Endothelial cell of umbilical vein (primary cell): Measurements from ENCODE around the gene RARS1. TPM values are rescaled to one million over a fixed set of nuclear protein-coding genes. Genes with fewer than 3 reads are reported as not detected.

Experiments used
- BruUV-seq: library from RNA; stranded (reverse); fragments of 400-500 nt; replicated peaks from 2 replicates; lab custom pipeline; 2021; lab: Mats Ljungman, UMichigan
- CTCF ChIA-PET: fragments of 300-600, 350-600 bp; sonication (Branson Sonifier 250); formaldehyde crosslinking; loops from one replicate; lab custom pipeline; 2021; ENCODE audit warnings: antibody characterized with exemption, inconsistent platforms; lab: Charles Lee
- POLR2A ChIA-PET: fragments of 300-600, 350-600 bp; sonication (Branson Sonifier 250); formaldehyde crosslinking; loops from one replicate; lab custom pipeline; 2021; ENCODE audit warnings: antibody characterized with exemption, inconsistent platforms; lab: Charles Lee
- DNase-seq: peaks from one replicate; pipeline ENCODE4 v3.0.0-alpha.2; 2011; ENCODE audit warnings: low read depth, low spot score
- FAIRE-seq: peaks from 2 replicates; lab custom pipeline; 2011; peaks lifted over from hg19 to GRCh38; lab: Jason Lieb, UNC
- H2AFZ ChIP-seq: 2 replicates; pipeline ENCODE4 v1.6.0; 2012; ENCODE audit warnings: low read depth, low read length, control low read depth, inconsistent platforms
- H3K27ac ChIP-seq: 2 replicates; pipeline ENCODE4 v1.5.1; 2011; ENCODE audit warnings: low read depth, mild to moderate bottlenecking, control low read depth, low read length, moderate library complexity; ENCODE audit not compliant: insufficient read depth
- H3K27me3 ChIP-seq, 2 experiments: 2 replicates each; pipeline versions ENCODE4 v1.6.0 to v1.6.1; 2011; ENCODE audit warnings: low read length in 2 of 2, mixed read lengths in 1 of 2; ENCODE audit not compliant: control insufficient read depth in 2 of 2, insufficient read depth in 2 of 2
- H3K36me3 ChIP-seq, 2 experiments: 2 replicates in 1 of 2; 3 replicates in 1 of 2; pipeline ENCODE4 v1.5.1; 2011; ENCODE audit warnings: low read length in 2 of 2, mild to moderate bottlenecking in 1 of 2, moderate library complexity in 1 of 2; ENCODE audit not compliant: control insufficient read depth in 2 of 2, insufficient read depth in 2 of 2; ENCODE audit errors: extremely low read depth in 1 of 2
- H3K4me1 ChIP-seq: 3 replicates; pipeline ENCODE4 v1.5.1; 2011; ENCODE audit warnings: mild to moderate bottlenecking, low read length; ENCODE audit not compliant: control insufficient read depth, insufficient read depth; ENCODE audit errors: extremely low read depth
- H3K4me2 ChIP-seq: 2 replicates; pipeline ENCODE4 v1.6.1; 2011; ENCODE audit warnings: low read length, control low read depth, mixed read lengths; ENCODE audit not compliant: insufficient read depth
- H3K4me3 ChIP-seq, 3 experiments: fragments of 200-600 bp in 1 of 3; sonication (generic), shearing (Covaris generic) in 1 of 3; replicated peaks in 1 of 3; 2 replicates each; pipeline ENCODE4 v1.5.1; 2011 to 2016; ENCODE audit warnings: control low read depth in 3 of 3, low read length in 3 of 3, mild to moderate bottlenecking in 2 of 3, inconsistent platforms in 1 of 3, low read depth in 1 of 3, moderate library complexity in 1 of 3; ENCODE audit not compliant: insufficient read depth in 1 of 3
- H3K79me2 ChIP-seq: 2 replicates; pipeline ENCODE4 v1.6.0; 2012; ENCODE audit warnings: low read length, inconsistent platforms; ENCODE audit not compliant: control insufficient read depth, insufficient read depth
- H3K9ac ChIP-seq: replicated peaks from 2 replicates; pipeline ENCODE3; 2011; ENCODE audit warnings: low read length, control low read depth; ENCODE audit not compliant: insufficient read depth; ENCODE audit errors: extremely low read depth
- H3K9me1 ChIP-seq: replicated peaks from 3 replicates; pipeline ENCODE4 v1.6.0; 2011; ENCODE audit warnings: mild to moderate bottlenecking, low read length; ENCODE audit not compliant: control insufficient read depth, insufficient read depth; ENCODE audit errors: extremely low read depth
- H3K9me3 ChIP-seq: replicated peaks from 2 replicates; pipeline ENCODE4 v1.5.1; 2012; ENCODE audit warnings: low read length, inconsistent platforms; ENCODE audit not compliant: control insufficient read depth, insufficient read depth
- H4K20me1 ChIP-seq: replicated peaks from 2 replicates; pipeline ENCODE3; 2011; ENCODE audit warnings: mild to moderate bottlenecking, low read length; ENCODE audit not compliant: control insufficient read depth, insufficient read depth; ENCODE audit errors: extremely low read depth
- CTCF ChIP-seq, 2 donors: IDR thresholded peaks; 1 replicate in 1 of 2; 2 replicates in 1 of 2; pipeline ENCODE4 v1.5.1; 2011; ENCODE audit warnings: low read length in 2 of 2, mild to moderate bottlenecking in 2 of 2, moderate library complexity in 2 of 2, control low read depth in 1 of 2, inconsistent platforms in 1 of 2, low read depth in 1 of 2; ENCODE audit not compliant: insufficient read depth in 1 of 2; ENCODE audit errors: extremely low read depth in 1 of 2
- EZH2 ChIP-seq: IDR thresholded peaks from 2 replicates; pipeline ENCODE4 v1.6.1; 2012; ENCODE audit warnings: borderline replicate concordance, low read depth, mild to moderate bottlenecking, moderate library complexity, low read length, inconsistent platforms; ENCODE audit not compliant: severe bottlenecking
- FOS ChIP-seq: IDR thresholded peaks from 2 replicates; pipeline ENCODE4 v1.6.1; 2011; ENCODE audit warnings: mild to moderate bottlenecking, low read length, moderate library complexity, borderline replicate concordance; ENCODE audit not compliant: insufficient read depth
- GATA2 ChIP-seq: IDR thresholded peaks from 2 replicates; pipeline ENCODE4 v1.7.0; 2011; ENCODE audit warnings: low read depth, mild to moderate bottlenecking, moderate library complexity, mixed read lengths, low read length; ENCODE audit not compliant: insufficient read length, insufficient read depth
- JUN ChIP-seq: IDR thresholded peaks from 2 replicates; pipeline ENCODE4 v1.6.1; 2011; ENCODE audit warnings: borderline replicate concordance, low read depth; ENCODE audit not compliant: insufficient read length, insufficient read depth
- MAX ChIP-seq: IDR thresholded peaks from 2 replicates; pipeline ENCODE4 v1.6.1; 2011; ENCODE audit not compliant: insufficient read depth, insufficient read length
- MYC ChIP-seq: IDR thresholded peaks from one replicate; pipeline ENCODE4 v1.6.1; 2011; ENCODE audit warnings: mild to moderate bottlenecking, low read depth, low read length
- POLR2A ChIP-seq: IDR thresholded peaks from 2 replicates; pipeline ENCODE4 v1.6.1; 2012; ENCODE audit warnings: low read depth, mild to moderate bottlenecking, control low read depth, low read length
- POLR2AphosphoS5 ChIP-seq: IDR thresholded peaks from 2 replicates; pipeline ENCODE4 v1.6.1; 2012; ENCODE audit warnings: low read depth, mild to moderate bottlenecking, control low read depth, low read length, moderate library complexity; ENCODE audit not compliant: insufficient read depth
- dilution Hi-C: fragments of 300-500 bp; cut with MboI; formaldehyde crosslinking; loops from one replicate; pipeline ENCODE4 v1.15.0; 2019; ENCODE audit warnings: low sequenced_read_pairs; ENCODE audit not compliant: extremely low pct_ligation_motif_present
- intact Hi-C: fragments of 100-400 bp; cut with micrococcal nuclease; formaldehyde crosslinking; loops from one replicate; pipeline ENCODE4 v1.10.0; 2022
- polyA plus RNA-seq, 4 experiments: library from polyadenylated mRNA; depleted of rRNA in 3 of 4; stranded (reverse) in 3 of 4; unstranded in 1 of 4; fragments of >200 nt; gene quantifications; 2 replicates each; pipeline versions ENCODE4 v1.2.1 to v1.2.3, GENCODE V29; 2011 to 2012; ENCODE audit warnings: missing spikeins in 1 of 4
- total RNA-seq: library from RNA; stranded (reverse); gene quantifications from 2 replicates; pipeline ENCODE4 v1.2.3, GENCODE V29; 2021

The RARS1 gene
- total and polyA plus RNA-seq, 2 donors (not counting 3 experiments of a cell fraction or from before 2014, with no cell fraction given), result 28.0 to 104 TPM

GRCh38 chr5:168513861-168514428, 27.7 kb downstream of the RARS1 start:
- no peak overlapping the region for H3K9ac ChIP-seq
- TF ChIP-seq MYC, result no peak
- no peak for TF ChIP-seq EZH2
- TF ChIP-seq POLR2AphosphoS5, result no peak
- TF ChIP-seq POLR2A, result no peak
- TF ChIP-seq JUN, result no peak
- TF ChIP-seq FOS, result no peak
- TF ChIP-seq CTCF (IDR thresholded peaks at IDR 0.05; ENCODE audit: extremely low read depth in 1 of 2, insufficient read depth in 1 of 2, low read depth in 1 of 2, low read length in 2 of 2), result no peak
- no peak for TF ChIP-seq MAX
- TF ChIP-seq GATA2, result no peak
- dilution Hi-C loops (no loop called here), intact Hi-C loops (loop anchor here (5.0 kb wide), 1 partner anchor 43 kb away; no protein-coding TSS in a partner anchor)
- H3K4me1 ChIP-seq, result no peaks in the 10 kb centered on the region
- H2AFZ ChIP-seq, result no peak overlapping the region
- H3K4me3 ChIP-seq, result no peak overlapping the region
- CTCF ChIA-PET, result no interaction called here
- no TSS peak for BruUV-seq
- no peaks in the 10 kb centered on the region for H3K9me3 ChIP-seq
- no peak overlapping the region for H3K4me2 ChIP-seq
- FAIRE-seq (no peak), DNase-seq (no peak)
- H3K27me3 ChIP-seq, result no peaks in the 10 kb centered on the region
- H3K9me1 ChIP-seq, result no peaks in the 10 kb centered on the region
- H4K20me1 ChIP-seq, result peaks cover 4% of the 10 kb centered on the region
- H3K79me2 ChIP-seq, result no peaks in the 10 kb centered on the region
- POLR2A ChIA-PET, result no interaction called here
- H3K27ac ChIP-seq, result no peak overlapping the region
- peaks cover 27 to 44% of the 10 kb centered on the region in 2 experiments for H3K36me3 ChIP-seq
